NCI-H2196 treated with DMSO at 0.1 percent for 48 hours (cell line): ENCODE measurements around the gene EXOSC2.

Experiments
- DNase-seq: peaks from one replicate; lab custom pipeline; 2025; ENCODE audit not compliant: unreplicated experiment; lab: John Stamatoyannopoulos, UW

Gene EXOSC2

GRCh38 chr9:130693426-130694191, at the start of gene EXOSC2:
TSS of gene EXOSC2 (plus strand) at chr9:130693780. CDS start at chr9:130693792, 12 bp downstream.
- peak; percentile 95 for DNase-seq

- DNase-seq, result no peak
Observed at GRCh38 chr9:130651221-130651620, 42.4 kb upstream of the EXOSC2 start.

- no peak for DNase-seq
Observed at GRCh38 chr9:130651752-130652151, 41.8 kb upstream of the EXOSC2 start.

GRCh38 chr9:130654879-130655278, 38.7 kb upstream of the EXOSC2 start:
- no peak for DNase-seq

- no peak for DNase-seq
Observed at GRCh38 chr9:130658893-130659698, 34.5 kb upstream of the EXOSC2 start.

GRCh38 chr9:130659699-130660248, 33.8 kb upstream of the EXOSC2 start:
- DNase-seq, result no peak

- no peak for DNase-seq
Observed at GRCh38 chr9:130660326-130660682, 33.3 kb upstream of the EXOSC2 start.

GRCh38 chr9:130660683-130661450, 32.7 kb upstream of the EXOSC2 start:
- DNase-seq, result no peak

- DNase-seq, result no peak
Observed at GRCh38 chr9:130661451-130662098, 32.0 kb upstream of the EXOSC2 start.

- no peak for DNase-seq
Observed at GRCh38 chr9:130662099-130662969, 31.2 kb upstream of the EXOSC2 start.

GRCh38 chr9:130662970-130663257, 30.7 kb upstream of the EXOSC2 start:
- no peak for DNase-seq

GRCh38 chr9:130663258-130663976, 30.2 kb upstream of the EXOSC2 start:
- no peak for DNase-seq

GRCh38 chr9:130663977-130664250, 29.7 kb upstream of the EXOSC2 start:
- no peak for DNase-seq

- DNase-seq, result no peak
Observed at GRCh38 chr9:130664251-130665028, 29.1 kb upstream of the EXOSC2 start, which contains the start of gene PRDM12. TSS of gene PRDM12 (plus strand) at chr9:130664594. CDS start at chr9:130664654, 60 bp downstream.

- DNase-seq, result no peak
Observed at GRCh38 chr9:130665029-130665430, 28.6 kb upstream of the EXOSC2 start.

- no peak for DNase-seq
Observed at GRCh38 chr9:130665431-130666392, 27.9 kb upstream of the EXOSC2 start.

GRCh38 chr9:130666393-130667119, 27.0 kb upstream of the EXOSC2 start:
- no peak for DNase-seq
